Measurements from ENCODE around the gene DNAJB4. TPM values are rescaled to one million over a fixed set of nuclear protein-coding genes. Genes with fewer than 3 reads are reported as not detected.

The DNAJB4 gene
- 29.3 and 46.2 TPM in 2 replicates for total RNA-seq
- polyA plus RNA-seq: 40.2 and 63.6 TPM in 2 replicates

DNA sequence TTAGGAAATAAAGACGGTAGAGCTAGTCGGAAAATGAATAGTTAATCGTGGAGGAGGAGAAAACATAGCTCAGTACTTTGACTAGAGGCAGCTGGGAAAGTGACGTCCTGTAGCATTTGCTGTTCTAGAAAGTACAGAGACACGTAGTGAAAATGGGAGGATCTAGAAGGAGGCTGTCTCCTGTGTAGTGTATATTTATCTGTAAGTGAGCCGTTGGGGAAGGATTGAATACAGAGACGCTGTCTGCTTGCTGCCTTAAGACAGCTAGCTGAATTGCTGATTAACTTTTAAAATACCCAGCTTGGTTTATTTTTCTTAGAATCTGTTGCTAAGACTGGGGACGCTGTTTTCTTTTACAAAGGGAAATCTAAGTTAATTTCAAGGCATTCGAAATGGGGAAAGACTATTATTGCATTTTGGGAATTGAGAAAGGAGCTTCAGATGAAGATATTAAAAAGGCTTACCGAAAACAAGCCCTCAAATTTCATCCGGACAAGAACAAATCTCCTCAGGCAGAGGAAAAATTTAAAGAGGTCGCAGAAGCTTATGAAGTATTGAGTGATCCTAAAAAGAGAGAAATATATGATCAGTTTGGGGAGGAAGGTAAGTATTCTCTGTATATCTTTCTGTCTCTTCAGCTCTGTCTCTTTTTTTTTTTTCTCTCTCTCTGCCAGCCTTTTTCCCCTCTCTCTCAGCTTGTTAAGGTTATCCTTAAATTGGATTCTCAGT, at the start of gene DNAJB4:
Gene DNAJB4 (plus strand): TSS at position 221 of the 729 bp plus-strand sequence. CDS start 172 bp downstream, at position 393.
- Histone ChIP-seq H3K4me3 (peak within 1 kb of the TSS; percentile 87), H3K4me1 (ENCODE audit: low read depth) (peaks cover 20% of the 10 kb centered on the region), H3K9me3 (ENCODE audit: low read depth) (no peaks in the 10 kb centered on the region), H3K36me3 (no peaks in the 10 kb centered on the region), H3K27ac (peak within 1 kb of the TSS; percentile 99), H3K27me3 (no peaks in the 10 kb centered on the region)
- TF ChIP-seq, protein P1, sequence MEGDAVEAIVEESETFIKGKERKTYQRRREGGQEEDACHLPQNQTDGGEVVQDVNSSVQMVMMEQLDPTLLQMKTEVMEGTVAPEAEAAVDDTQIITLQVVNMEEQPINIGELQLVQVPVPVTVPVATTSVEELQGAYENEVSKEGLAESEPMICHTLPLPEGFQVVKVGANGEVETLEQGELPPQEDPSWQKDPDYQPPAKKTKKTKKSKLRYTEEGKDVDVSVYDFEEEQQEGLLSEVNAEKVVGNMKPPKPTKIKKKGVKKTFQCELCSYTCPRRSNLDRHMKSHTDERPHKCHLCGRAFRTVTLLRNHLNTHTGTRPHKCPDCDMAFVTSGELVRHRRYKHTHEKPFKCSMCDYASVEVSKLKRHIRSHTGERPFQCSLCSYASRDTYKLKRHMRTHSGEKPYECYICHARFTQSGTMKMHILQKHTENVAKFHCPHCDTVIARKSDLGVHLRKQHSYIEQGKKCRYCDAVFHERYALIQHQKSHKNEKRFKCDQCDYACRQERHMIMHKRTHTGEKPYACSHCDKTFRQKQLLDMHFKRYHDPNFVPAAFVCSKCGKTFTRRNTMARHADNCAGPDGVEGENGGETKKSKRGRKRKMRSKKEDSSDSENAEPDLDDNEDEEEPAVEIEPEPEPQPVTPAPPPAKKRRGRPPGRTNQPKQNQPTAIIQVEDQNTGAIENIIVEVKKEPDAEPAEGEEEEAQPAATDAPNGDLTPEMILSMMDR (IDR thresholded peaks at IDR 0.05; ENCODE audit: low read depth, low read length): no peak
- peak; percentile 96 to 99 for DNase-seq (ENCODE audit: low read depth in 1 of 2, low spot score in 1 of 2)

DNA sequence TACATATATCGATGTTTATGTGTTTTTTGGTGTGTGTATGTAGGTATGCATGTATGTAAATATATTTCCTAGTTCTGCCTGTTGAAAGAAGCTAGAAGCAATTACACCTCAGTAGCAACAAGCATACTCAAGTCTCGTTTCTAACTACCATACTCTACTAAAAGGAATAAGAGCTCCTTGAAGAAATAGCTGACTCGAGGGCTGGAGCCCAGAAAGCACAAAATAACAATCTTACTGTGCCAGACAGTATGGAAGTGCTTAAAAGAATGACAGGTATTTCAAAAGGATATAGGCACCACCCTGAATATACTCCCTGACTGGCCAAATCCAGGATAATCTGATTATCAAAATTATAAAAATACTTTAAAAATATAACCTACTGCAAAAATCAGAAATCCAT, 49.0 kb upstream of the DNAJB4 start:
- peaks cover 96% of the 10 kb centered on the region for H3K36me3 ChIP-seq
- TF ChIP-seq, protein P1 (IDR thresholded peaks at IDR 0.05; ENCODE audit: low read depth, low read length): no peak

DNA sequence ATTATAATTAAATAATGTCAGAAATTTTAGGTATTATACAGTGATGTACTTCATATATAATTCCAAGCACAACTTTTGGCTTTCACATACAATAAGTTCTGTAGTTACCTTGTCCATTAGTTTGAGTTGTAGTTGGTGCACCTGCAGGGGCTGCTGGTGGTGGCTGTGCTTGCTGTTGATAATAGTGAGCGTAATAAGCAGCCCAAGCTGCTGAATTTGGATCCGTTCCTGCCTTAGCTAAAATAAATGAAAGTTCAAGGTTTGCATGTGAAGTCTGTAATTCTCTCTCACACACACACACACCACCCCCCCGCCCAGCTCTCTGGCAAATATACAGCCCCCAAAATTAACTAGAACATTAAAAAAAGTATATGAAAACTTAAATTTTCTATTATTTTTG, 48.3 kb upstream of the DNAJB4 start:
- TF ChIP-seq, protein P1 (IDR thresholded peaks at IDR 0.05; ENCODE audit: low read depth, low read length): no peak
- Histone ChIP-seq H3K4me3 (no peak overlapping the region), H3K27me3 (no peaks in the 10 kb centered on the region), H3K4me1 (ENCODE audit: low read depth) (no peaks in the 10 kb centered on the region), H3K36me3 (peaks cover 96% of the 10 kb centered on the region), H3K27ac (no peak overlapping the region), H3K9me3 (ENCODE audit: low read depth) (no peaks in the 10 kb centered on the region)
- DNase-seq (ENCODE audit: low read depth in 1 of 2, low spot score in 1 of 2): no peak

More for the DNA sequence above, 49.0 kb upstream of the DNAJB4 start:
- Histone ChIP-seq H3K27me3 (no peaks in the 10 kb centered on the region), H3K9me3 (ENCODE audit: low read depth) (no peaks in the 10 kb centered on the region), H3K4me1 (ENCODE audit: low read depth) (no peaks in the 10 kb centered on the region), H3K27ac (no peak overlapping the region), H3K4me3 (no peak overlapping the region)
- DNase-seq (ENCODE audit: low read depth in 1 of 2, low spot score in 1 of 2): no peak

DNA sequence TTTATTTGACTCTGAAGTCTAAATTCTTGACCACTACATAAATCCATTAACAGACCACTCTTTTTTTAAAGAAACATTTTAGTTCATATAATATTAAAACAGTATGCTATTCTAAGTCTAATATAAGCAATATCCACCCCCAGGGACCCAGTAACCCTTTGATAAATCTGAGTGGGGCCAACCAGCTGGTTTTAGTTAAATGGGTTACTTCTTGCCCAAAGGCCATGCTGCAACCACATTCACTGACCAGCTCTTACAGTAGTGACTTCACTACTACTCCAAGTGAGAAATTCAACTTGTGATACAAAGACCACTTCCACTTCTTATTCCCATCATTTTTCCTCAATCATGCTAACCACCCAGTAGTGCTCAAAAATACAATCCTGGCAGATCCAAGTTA, 46.3 kb upstream of the DNAJB4 start:
- Histone ChIP-seq H3K36me3 (peaks cover 100% of the 10 kb centered on the region), H3K27ac (no peak overlapping the region), H3K9me3 (ENCODE audit: low read depth) (no peaks in the 10 kb centered on the region), H3K27me3 (no peaks in the 10 kb centered on the region), H3K4me1 (ENCODE audit: low read depth) (no peaks in the 10 kb centered on the region), H3K4me3 (no peak overlapping the region)
- no peak for DNase-seq (ENCODE audit: low read depth in 1 of 2, low spot score in 1 of 2)
- TF ChIP-seq, protein P1 (IDR thresholded peaks at IDR 0.05; ENCODE audit: low read depth, low read length): no peak

DNA sequence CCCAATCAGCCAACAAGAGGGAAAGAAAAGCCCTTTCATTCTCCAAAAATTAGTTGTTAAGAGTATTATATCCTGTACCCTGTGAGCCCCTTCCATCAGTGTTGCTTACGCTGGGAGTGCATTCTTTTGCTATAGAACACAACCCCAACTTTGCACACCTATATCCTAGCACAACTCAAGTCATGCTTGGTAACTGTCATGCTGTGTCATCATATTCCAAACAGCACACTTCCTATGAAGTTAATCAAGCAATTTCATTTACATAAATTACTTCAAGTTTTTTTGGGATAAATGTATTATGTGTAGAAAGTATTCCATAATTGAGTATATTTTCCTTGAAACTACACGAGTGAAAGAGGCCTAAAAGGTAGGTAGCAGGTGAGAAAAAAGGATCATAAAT, 45.9 kb upstream of the DNAJB4 start:
- no peaks in the 10 kb centered on the region for H3K9me3 ChIP-seq (ENCODE audit: low read depth)
- no peaks in the 10 kb centered on the region for H3K27me3 ChIP-seq
- no peak overlapping the region for H3K27ac ChIP-seq
- peaks cover 100% of the 10 kb centered on the region for H3K36me3 ChIP-seq
- TF ChIP-seq, protein P1 (IDR thresholded peaks at IDR 0.05; ENCODE audit: low read depth, low read length): no peak
- H3K4me3 ChIP-seq: no peak overlapping the region
- H3K4me1 ChIP-seq (ENCODE audit: low read depth): no peaks in the 10 kb centered on the region
- DNase-seq (ENCODE audit: low read depth in 1 of 2, low spot score in 1 of 2): no peak

Data from cardiac muscle cell (in vitro differentiated cells and primary cell).